Stimulated activated naive CD8-positive, alpha-beta T cell treated with anti-CD3 and anti-CD28 coated beads, Interleukin-15, Interleukin-2, amounts not matched to agents 100 U/mL and 50 U/mL, for 24 hours (primary cell): ENCODE results near the gene ACTMAP.
A peak's percentile ranks its signal among the peaks of the same experiment; 100 is the strongest.

Experiments used
- ATAC-seq: fragments of 150-1000 bp; cut with Tn5 transposase; one replicate; pipeline ENCODE4 v1.10.0; 2021
- DNase-seq: peaks from one replicate; pipeline ENCODE4 v3.0.0; 2021

ACTMAP gene

GRCh38 chr19:40718774-40719391, 31.4 kb downstream of the ACTMAP start:
- ATAC-seq, result no peak
- DNase-seq, result peak; percentile 22

- DNase-seq (peak; percentile 17), ATAC-seq (no peak)
Measured at GRCh38 chr19:40717880-40718773, 32.1 kb downstream of the ACTMAP start.

DNA sequence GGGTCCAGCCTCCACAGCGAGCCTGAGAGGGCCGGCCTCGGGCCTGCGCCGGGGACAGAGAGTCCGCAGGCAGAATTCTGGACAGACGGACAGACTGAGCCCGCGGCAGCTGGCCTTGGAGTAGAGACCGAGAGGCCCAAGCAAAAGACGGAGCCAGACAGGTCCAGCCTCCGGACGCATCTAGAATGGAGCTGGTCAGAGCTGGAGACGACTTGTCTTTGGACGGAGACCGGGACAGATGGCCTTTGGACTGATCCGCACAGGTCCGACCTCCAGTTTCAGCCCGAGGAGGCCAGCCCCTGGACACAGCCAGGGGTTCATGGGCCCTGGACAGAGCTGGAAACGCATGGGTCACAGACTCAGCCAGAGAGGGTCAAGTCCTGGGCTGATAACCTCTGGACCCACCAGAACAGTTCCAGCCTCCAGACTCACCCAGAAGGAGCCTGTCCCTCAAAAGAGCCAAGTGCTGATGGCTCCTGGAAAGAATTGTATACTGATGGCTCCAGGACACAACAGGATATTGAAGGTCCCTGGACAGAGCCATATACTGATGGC, 32.9 kb downstream of the ACTMAP start:
- ATAC-seq, result no peak
- no peak for DNase-seq

DNA sequence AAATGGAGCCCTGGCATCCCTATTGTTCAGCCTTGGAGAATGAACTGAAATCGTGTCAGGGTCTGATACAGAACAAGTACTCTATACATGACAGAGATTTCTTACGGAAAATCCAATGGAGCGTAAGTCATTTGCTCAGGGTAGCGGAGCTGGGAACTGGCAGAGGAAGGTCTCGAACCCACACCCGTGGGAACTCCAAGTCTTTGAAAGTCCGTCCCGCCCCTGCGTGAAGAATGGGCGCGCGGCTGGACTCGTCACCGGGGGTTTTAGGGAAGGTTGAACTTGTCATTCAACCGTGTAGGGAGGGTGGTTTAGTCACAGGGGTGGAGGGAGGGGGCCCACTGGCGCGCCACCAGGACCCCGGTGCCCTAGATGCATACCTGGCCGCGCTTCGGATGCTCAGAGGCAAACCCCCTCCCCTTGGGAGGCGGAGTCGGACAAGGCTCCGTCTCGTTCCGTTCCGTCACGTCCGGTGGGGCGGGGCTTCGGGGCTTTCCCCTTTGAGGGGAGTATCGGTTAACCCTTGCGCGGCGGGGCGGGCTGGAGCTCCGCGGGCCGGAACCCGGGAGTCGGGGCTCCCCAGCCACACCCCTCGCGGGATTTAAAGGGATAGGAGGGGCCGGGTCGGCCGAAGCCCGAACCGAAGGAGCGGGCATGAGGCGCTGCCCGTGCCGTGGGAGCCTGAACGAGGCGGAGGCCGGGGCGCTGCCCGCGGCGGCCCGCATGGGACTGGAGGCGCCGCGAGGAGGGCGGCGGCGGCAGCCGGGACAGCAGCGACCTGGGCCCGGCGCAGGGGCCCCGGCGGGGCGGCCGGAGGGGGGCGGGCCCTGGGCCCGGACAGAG, 33.6 kb downstream of the ACTMAP start, which contains the start of the genes COQ8B and ITPKC:
TSS of gene COQ8B (minus strand) at position 405 of the 843 bp plus-strand sequence. CDS start 2,254 bp downstream, outside the sequence.
TSS of gene ITPKC (plus strand) at position 631 of the 843 bp plus-strand sequence. CDS start at position 655, 24 bp downstream.
- peak; percentile 79 for ATAC-seq
- DNase-seq, result peak; percentile 100

DNA sequence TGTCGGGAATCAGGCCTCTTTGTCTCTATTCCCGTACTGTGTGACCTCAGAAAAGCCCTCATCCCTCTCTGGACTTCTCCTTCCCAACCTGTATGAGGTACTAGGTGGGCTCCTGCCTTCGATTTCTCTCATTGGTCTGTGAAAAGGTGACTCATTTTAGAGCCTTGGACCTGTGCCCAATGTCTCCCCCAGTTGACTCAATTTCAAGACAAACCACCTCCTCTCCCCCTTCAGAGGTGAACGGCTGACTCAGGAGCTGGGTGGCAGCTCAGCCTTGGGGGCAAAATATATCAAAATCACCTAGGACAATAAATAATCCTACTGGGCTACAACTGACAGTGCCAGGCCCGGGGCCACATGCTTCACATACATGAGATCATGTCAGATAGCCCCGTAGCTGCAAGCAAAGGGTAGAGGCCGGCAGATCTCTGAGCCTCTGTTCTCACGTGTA, 34.2 kb downstream of the ACTMAP start:
- DNase-seq (peak; percentile 80), ATAC-seq (peak; percentile 42)

- ATAC-seq, result peak; percentile 67
- DNase-seq, result peak; percentile 95
Measured at GRCh38 chr19:40714441-40715299, 35.6 kb downstream of the ACTMAP start.

DNA sequence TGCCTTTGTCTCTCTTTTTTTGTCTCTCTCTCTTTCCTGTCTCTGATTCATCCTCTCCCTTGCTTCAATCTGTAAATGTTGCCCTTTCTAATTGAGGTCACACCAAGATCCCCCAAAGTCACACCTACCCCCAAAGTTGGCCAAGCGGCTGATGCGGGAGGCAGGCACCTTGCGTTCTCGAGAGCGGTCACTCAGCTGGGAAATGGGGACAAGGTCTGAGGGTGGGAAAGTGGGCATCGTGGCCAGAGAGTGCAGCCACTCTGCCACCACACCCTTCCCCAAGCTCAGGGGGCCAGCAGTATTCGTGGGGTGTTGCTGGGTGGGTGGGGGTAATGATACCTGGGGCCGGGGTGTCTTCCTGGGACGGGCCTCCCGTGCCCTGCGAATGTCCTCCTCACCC, 36.3 kb downstream of the ACTMAP start:
- DNase-seq, result peak; percentile 28
- ATAC-seq, result no peak

DNA sequence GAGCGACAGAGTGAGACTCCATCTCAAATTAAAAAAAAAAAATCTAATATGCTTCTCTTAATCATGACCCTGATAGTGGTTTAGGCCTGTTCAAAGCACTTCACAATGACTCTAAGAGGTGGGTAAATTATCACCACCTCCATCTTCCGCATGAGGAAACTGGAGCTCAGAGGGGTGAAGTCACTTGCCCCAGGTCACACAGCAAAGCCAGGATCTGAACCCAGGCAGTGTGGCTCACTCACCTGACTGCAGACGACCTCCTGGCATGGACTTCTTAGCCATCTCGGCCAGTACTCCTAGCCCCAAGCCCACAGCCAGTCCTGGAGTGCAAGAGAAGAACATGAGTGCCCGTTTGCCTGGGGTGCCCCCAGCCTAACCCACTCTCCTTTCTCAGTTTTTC, 40.5 kb downstream of the ACTMAP start:
- no peak for ATAC-seq
- DNase-seq, result no peak

GRCh38 chr19:40707615-40708014, 42.7 kb downstream of the ACTMAP start:
- no peak for ATAC-seq

DNA sequence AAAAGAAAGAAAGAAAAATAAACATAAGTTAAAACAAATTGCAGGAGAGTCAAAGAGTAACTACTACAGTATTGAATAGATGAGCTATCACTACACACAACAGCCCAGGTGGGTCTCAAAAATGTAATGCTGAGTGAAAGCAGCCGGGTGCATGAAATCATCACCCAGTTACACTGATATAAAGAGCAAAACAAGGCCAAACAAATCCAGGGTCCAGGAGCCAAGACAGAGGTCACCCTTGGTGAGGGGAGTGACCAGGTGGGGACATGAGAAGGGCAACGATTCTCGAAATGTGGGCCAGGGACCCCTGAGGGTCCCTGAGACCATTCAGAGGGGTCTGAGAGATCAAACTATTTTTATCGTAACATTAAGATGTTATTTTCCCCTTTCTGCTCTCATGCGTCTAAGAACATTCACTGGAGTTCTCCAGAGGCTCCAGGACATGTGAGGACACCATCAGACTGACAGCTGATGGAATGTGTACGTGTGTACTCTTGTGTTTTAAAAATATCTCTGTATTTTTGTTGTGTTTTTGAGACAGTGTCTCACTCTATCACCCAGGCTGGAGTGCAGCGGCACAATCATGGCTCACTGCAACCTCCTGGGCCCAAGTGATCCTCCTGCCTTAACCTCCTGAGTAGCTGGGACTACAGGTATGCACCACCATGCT, 44.2 kb downstream of the ACTMAP start:
- DNase-seq, result no peak
- ATAC-seq, result no peak

More at GRCh38 chr19:40707615-40708014, 42.7 kb downstream of the ACTMAP start:
- DNase-seq, result no peak

GRCh38 chr19:40705362-40705651, 45.0 kb downstream of the ACTMAP start:
- ATAC-seq (no peak), DNase-seq (no peak)

- no peak for ATAC-seq
- no peak for DNase-seq
Measured at GRCh38 chr19:40704491-40705361, 45.6 kb downstream of the ACTMAP start.

DNA sequence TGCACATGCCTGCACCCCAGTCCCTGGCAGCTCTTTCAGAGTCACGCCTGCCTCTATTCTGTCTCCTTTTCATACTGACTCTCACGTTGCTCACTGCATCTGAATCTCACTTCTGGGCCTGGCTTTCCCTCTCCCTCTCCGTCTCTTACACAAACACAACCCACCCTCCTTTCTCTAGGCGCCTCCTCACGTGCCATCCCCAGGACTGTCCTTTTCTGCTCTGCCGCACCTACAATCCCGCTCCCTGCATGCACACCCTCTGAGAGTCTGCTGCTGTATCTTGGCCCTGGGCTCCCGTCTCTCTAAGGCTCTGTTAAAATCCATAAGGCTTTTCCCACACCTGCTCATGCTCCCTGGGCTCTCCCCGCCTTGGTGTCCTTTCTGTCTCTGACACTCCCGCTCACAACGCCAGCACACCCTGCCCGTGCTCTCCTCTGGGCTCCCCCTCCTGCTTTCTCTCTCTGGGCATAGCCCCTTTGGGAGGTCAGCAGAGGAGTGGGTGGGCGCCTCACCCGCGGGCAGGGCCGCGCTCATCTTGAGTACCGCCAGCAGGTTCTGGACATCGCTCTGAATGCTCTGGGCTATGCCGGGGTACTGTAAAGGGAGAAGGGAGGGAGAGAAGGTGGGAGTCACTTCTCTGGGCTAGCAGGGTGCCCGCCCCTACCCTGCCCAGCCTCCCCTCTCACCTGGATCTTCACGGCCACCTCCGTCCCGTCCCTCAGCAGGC, 47.1 kb downstream of the ACTMAP start:
- no peak for ATAC-seq
- DNase-seq, result no peak

DNA sequence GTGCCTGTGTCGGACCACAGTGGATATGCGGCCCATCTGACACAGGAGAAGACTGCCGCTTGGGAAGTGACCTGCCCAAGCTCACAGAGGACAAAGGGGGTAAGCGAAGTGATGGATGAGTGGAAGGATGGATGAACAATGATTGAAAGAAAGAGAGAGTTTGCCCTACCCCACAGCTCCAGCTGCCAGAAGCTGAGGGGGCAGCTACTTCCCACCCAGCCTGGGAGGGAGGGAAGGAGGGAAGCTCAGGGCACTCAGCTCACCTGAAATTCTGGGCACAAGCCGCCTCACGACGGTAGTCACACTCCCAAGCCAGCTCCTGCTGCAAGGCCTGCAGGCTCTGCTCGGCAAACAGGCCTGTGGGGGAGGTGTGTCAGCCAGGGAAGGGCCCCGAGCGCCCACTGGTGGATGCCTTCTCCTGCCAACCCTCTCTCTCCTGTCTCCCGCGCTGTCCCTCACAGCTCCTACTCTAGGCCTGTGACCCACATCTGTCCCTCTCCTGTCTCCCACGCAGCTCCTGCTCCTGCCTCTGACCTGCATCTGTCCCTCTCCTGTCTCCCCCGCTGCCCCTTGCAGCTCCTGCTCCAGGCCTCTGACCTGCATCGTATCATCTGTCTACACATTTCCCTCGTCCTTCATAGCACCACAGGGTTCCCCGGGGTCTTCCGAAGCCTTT, 47.8 kb downstream of the ACTMAP start:
- DNase-seq, result no peak
- no peak for ATAC-seq

GRCh38 chr19:40701758-40702157, 48.5 kb downstream of the ACTMAP start:
- ATAC-seq (no peak), DNase-seq (no peak)

GRCh38 chr19:40700083-40700482, 50.2 kb downstream of the ACTMAP start:
- no peak for DNase-seq
- ATAC-seq, result no peak

DNA sequence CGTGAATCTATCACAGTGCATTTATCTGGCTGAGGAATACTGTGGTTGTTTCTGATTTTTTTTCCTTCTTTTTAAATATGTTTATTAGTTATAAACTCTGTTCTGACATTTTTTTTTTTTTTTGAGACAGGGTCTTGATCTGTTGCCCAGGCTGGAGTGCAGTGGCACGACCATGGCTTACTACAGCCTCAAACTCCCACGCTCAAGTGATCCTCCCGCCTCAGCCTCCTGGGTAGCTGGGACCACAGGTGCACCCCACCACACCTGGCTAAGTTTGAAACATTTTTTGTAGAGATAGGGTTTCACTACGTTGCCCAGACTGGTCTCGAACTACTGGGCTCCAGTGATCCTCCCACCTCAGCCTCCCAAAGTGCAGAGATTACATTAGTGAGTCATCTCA, 53.3 kb downstream of the ACTMAP start:
- ATAC-seq (no peak), DNase-seq (no peak)

DNA sequence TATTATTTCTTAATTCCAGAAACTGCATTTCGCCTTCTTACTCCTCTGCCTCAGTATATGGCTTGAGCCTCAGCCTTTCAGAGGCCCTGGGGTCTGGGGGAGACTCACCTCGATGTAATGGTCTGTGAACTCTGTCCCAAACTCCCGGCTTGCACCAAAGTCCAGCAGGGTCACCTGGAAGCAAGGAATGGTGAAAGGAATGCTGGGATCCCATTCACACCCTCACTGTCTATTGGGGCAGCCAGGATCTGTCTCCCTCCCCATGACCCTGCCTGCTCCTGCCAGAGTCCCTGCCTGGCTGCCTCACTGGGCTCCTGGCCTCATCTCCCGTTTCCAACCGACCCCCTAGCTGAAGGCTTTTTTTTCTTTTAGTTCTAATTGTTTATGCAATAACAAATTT, 54.4 kb downstream of the ACTMAP start:
- DNase-seq (no peak), ATAC-seq (no peak)
